Epithelial cell of proximal tubule (primary cell): Measurements from ENCODE around the gene RAPGEF1. TPM values are rescaled to one million over a fixed set of nuclear protein-coding genes. Genes with fewer than 3 reads are reported as not detected.

Experiments used
- DNase-seq: peaks from one replicate; pipeline ENCODE4 v3.0.0-alpha.2; 2011; ENCODE audit warnings: low read depth
- H3K4me3 ChIP-seq: 2 replicates; pipeline ENCODE4 v1.5.1; 2011; ENCODE audit warnings: low read depth, mild to moderate bottlenecking, low read length
- CTCF ChIP-seq: conservative IDR thresholded peaks from 2 replicates; pipeline ENCODE4 v1.5.1; 2012; ENCODE audit warnings: low read depth, mild to moderate bottlenecking, low read length
- total RNA-seq: library from RNA; depleted of rRNA; stranded (reverse); fragments of >200 nt; gene quantifications from 2 replicates; pipeline ENCODE4 v1.2.3, GENCODE V29; 2015

The RAPGEF1 gene
- total RNA-seq, 1 donor from 2014 or later: 34.8 TPM

GRCh38 chr9:131695366-131695765 lies 44.5 kb downstream of the RAPGEF1 start:
- H3K4me3 ChIP-seq: no peak overlapping the region
- TF ChIP-seq CTCF: no peak
- no peak for DNase-seq

- DNase-seq: no peak
- no peak for TF ChIP-seq CTCF
- H3K4me3 ChIP-seq: no peak overlapping the region
Measured at GRCh38 chr9:131693651-131694597, 46.0 kb downstream of the RAPGEF1 start.

GRCh38 chr9:131692612-131693562 lies 47.0 kb downstream of the RAPGEF1 start:
- no peak overlapping the region for H3K4me3 ChIP-seq
- no peak for TF ChIP-seq CTCF
- DNase-seq: peak; percentile 86

- no peak for TF ChIP-seq CTCF
- H3K4me3 ChIP-seq: no peak overlapping the region
- no peak for DNase-seq
Measured at GRCh38 chr9:131691969-131692611, 47.8 kb downstream of the RAPGEF1 start.

DNA sequence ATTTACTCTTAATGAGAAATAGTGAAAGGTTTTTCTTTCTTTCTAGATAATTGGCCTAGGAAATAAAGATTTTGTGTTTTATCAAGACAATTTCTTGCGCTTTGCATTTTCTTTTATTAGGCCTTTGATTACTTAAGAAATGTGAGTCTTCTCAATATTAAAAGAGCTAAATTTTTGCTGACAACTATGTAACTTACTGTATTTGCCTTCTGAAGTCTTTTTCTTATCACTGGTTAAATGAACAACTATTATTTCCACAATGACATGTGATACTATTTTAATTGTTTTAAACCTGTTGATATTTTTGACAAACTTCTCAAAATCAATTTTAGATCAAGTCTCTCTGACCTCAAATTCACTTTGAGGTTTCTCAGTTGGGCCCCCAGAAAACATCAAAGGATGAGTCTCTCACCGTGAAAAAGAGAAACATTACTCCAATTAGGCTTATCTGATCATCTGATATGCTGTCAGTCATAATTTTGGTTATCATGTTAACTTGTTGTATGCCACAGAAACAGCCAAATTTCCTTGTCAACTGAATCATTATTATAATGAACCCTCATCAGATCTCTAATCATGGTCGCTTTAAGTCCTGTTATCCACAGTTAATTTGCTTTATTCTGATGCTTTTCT lies 48.8 kb downstream of the RAPGEF1 start:
- DNase-seq: no peak
- TF ChIP-seq CTCF: no peak
- H3K4me3 ChIP-seq: no peak overlapping the region

- H3K4me3 ChIP-seq: no peak overlapping the region
- TF ChIP-seq CTCF: no peak
- no peak for DNase-seq
Measured at GRCh38 chr9:131690462-131690861, 49.4 kb downstream of the RAPGEF1 start.
